ENCODE results near the gene SLC38A4. TPM values are rescaled to one million over a fixed set of nuclear protein-coding genes. Genes with fewer than 3 reads are reported as not detected.

Gene SLC38A4
- total and polyA plus RNA-seq, 9 of the 15 experiments (the other 6 are each of a cell fraction or from before 2014, with no cell fraction given) = 0.16 TPM; not detected in 8

GRCh38 chr12:46774322-46774633 lies 51.5 kb downstream of the SLC38A4 start:
- no peak for FAIRE-seq
- ATAC-seq = no peak
- Histone ChIP-seq H3K36me3 (ENCODE audit: control insufficient read depth, insufficient read depth, low read length) (no peaks in the 10 kb centered on the region), H3K79me2 (ENCODE audit: control insufficient read depth, insufficient read depth, low read length) (no peaks in the 10 kb centered on the region), H3K9me3 (replicated peaks; ENCODE audit: control insufficient read depth, insufficient read depth, low read depth, low read length) (no peaks in the 10 kb centered on the region), H4K20me1 (replicated peaks; ENCODE audit: control insufficient read depth, insufficient read depth, low read length) (no peaks in the 10 kb centered on the region), H2AFZ (ENCODE audit: low read depth, low read length) (no peak overlapping the region), H3K4me3 (no peak overlapping the region), H3K9ac (ENCODE audit: insufficient read depth in 1 of 2, low read depth in 2 of 2, low read length in 2 of 2) (no peak overlapping the region), H3K9me1 (ENCODE audit: control insufficient read depth, insufficient read depth, low read length) (no peaks in the 10 kb centered on the region), H3K27me3 (ENCODE audit: control insufficient read depth in 2 of 2, insufficient read depth in 2 of 2, low read length in 2 of 2) (no peaks in the 10 kb centered on the region), H3K27ac (ENCODE audit: extremely low read depth, low read depth, low read length) (no peak overlapping the region), H3K4me2 (ENCODE audit: insufficient read depth, low read length) (no peak overlapping the region), H3K4me1 (replicated peaks in 1 of 2; ENCODE audit: control insufficient read depth in 2 of 2, insufficient read depth in 2 of 2, low read length in 2 of 2) (no peaks in the 10 kb centered on the region)
- ChIA-PET CTCF (ENCODE audit: low intra/inter-chr PET ratio) (no interaction called here), POLR2A (no interaction called here)
- in situ Hi-C loops (cut with MboI) = no loop called here
- TF ChIP-seq ETS2 (tag; IDR thresholded peaks at IDR 0.05; ENCODE audit: borderline replicate concordance, poor library complexity, severe bottlenecking) = no peak
- TF ChIP-seq CREB1 (IDR thresholded peaks at IDR 0.05) = no peak
- TF ChIP-seq CREB1 (CRISPR knock-in tag; IDR thresholded peaks at IDR 0.05) = no peak
- no peak for TF ChIP-seq RBM15 (IDR thresholded peaks at IDR 0.05; ENCODE audit: insufficient read depth, low read length)
- no peak for TF ChIP-seq ERF (CRISPR knock-in tag; IDR thresholded peaks at IDR 0.05)
- no peak for TF ChIP-seq SLC30A9 (CRISPR knock-in tag; IDR thresholded peaks at IDR 0.05)
- no peak for TF ChIP-seq NCOA4 (IDR thresholded peaks at IDR 0.05; ENCODE audit: partially characterized antibody)
- no peak for TF ChIP-seq ZC3H11A (IDR thresholded peaks at IDR 0.05; ENCODE audit: low read depth, low read length)
- TF ChIP-seq ZNF551 (CRISPR knock-in tag; IDR thresholded peaks at IDR 0.05) = no peak
- TF ChIP-seq SAP30 (IDR thresholded peaks at IDR 0.05; ENCODE audit: borderline replicate concordance, insufficient read depth, low read depth, low read length, poor library complexity, severe bottlenecking) = no peak
- TF ChIP-seq HBP1 (CRISPR knock-in tag; IDR thresholded peaks at IDR 0.05) = no peak
- TF ChIP-seq ZBTB43 (CRISPR knock-in tag; IDR thresholded peaks at IDR 0.05) = no peak
- TF ChIP-seq ZNF253 (CRISPR knock-in tag; conservative IDR thresholded peaks at IDR 0.05) = no peak
- TF ChIP-seq CTBP1 (IDR thresholded peaks at IDR 0.05; ENCODE audit: borderline replicate concordance) = no peak
- no peak for TF ChIP-seq STAT5A (IDR thresholded peaks at IDR 0.05; ENCODE audit: borderline replicate concordance, low read length)
- TF ChIP-seq, protein P1, sequence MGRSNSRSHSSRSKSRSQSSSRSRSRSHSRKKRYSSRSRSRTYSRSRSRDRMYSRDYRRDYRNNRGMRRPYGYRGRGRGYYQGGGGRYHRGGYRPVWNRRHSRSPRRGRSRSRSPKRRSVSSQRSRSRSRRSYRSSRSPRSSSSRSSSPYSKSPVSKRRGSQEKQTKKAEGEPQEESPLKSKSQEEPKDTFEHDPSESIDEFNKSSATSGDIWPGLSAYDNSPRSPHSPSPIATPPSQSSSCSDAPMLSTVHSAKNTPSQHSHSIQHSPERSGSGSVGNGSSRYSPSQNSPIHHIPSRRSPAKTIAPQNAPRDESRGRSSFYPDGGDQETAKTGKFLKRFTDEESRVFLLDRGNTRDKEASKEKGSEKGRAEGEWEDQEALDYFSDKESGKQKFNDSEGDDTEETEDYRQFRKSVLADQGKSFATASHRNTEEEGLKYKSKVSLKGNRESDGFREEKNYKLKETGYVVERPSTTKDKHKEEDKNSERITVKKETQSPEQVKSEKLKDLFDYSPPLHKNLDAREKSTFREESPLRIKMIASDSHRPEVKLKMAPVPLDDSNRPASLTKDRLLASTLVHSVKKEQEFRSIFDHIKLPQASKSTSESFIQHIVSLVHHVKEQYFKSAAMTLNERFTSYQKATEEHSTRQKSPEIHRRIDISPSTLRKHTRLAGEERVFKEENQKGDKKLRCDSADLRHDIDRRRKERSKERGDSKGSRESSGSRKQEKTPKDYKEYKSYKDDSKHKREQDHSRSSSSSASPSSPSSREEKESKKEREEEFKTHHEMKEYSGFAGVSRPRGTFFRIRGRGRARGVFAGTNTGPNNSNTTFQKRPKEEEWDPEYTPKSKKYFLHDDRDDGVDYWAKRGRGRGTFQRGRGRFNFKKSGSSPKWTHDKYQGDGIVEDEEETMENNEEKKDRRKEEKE (IDR thresholded peaks at IDR 0.05; ENCODE audit: borderline replicate concordance in 1 of 2, control insufficient read depth in 1 of 2, low read depth in 2 of 2, low read length in 1 of 2) = no peak
- no TSS peak for BruUV-seq (replicated peaks)
- intact Hi-C loops (cut with micrococcal nuclease) = no loop called here
- no peak for DNase-seq (ENCODE audit: extremely low read depth in 1 of 4, low spot score in 3 of 4)
